Liver (tissue), 9 donors: ENCODE results near the gene AP2S1. TPM values are rescaled to one million over a fixed set of nuclear protein-coding genes. Genes with fewer than 3 reads are reported as not detected.
A peak's percentile ranks its signal among the peaks of the same experiment; 100 is the strongest.

Experiments
- DNase-seq: peaks from one replicate; pipeline ENCODE4 v3.0.0-alpha.2; 2017; ENCODE audit warnings: low spot score
- H3K27ac ChIP-seq, 2 donors: one replicate each; pipeline ENCODE4 v1.7.0; 2013; ENCODE audit warnings: inconsistent platforms in 2 of 2, low read length in 2 of 2, control low read depth in 1 of 2, low read depth in 1 of 2, mild to moderate bottlenecking in 1 of 2
- H3K27me3 ChIP-seq, 4 donors: one replicate each; pipeline versions ENCODE4 v1.6.1 to v1.7.0; 2013; ENCODE audit warnings: low read length in 3 of 4, inconsistent platforms in 1 of 4, mild to moderate bottlenecking in 1 of 4, moderate library complexity in 1 of 4; ENCODE audit not compliant: control insufficient read depth in 4 of 4, insufficient read depth in 4 of 4
- H3K36me3 ChIP-seq, 4 donors: one replicate each; pipeline versions ENCODE4 v1.6.1 to v1.7.0; 2013; ENCODE audit warnings: low read length in 3 of 4, mild to moderate bottlenecking in 3 of 4, low read depth in 1 of 4, moderate library complexity in 1 of 4; ENCODE audit not compliant: control insufficient read depth in 4 of 4, insufficient read depth in 3 of 4
- H3K4me1 ChIP-seq, 4 donors: one replicate each; pipeline versions ENCODE4 v1.6.1 to v1.7.0; 2013; ENCODE audit warnings: low read length in 3 of 4, mild to moderate bottlenecking in 3 of 4, moderate library complexity in 1 of 4; ENCODE audit not compliant: control insufficient read depth in 4 of 4, insufficient read depth in 4 of 4
- H3K4me3 ChIP-seq, 3 donors: one replicate each; pipeline versions ENCODE4 v1.6.1 to v1.7.0; 2013; ENCODE audit warnings: low read length in 3 of 3, control low read depth in 1 of 3, low read depth in 1 of 3, mild to moderate bottlenecking in 1 of 3
- H3K9ac ChIP-seq, 2 donors: one replicate each; pipeline ENCODE4 v1.7.0; 2013; ENCODE audit warnings: low read length in 2 of 2, mild to moderate bottlenecking in 2 of 2, moderate library complexity in 2 of 2, control low read depth in 1 of 2, low read depth in 1 of 2
- H3K9me3 ChIP-seq, 4 donors: one replicate each; pipeline versions ENCODE4 v1.6.1 to v1.7.0; 2013; ENCODE audit warnings: low read length in 3 of 4; ENCODE audit not compliant: control insufficient read depth in 4 of 4
- ATF3 ChIP-seq: IDR thresholded peaks from 2 replicates; pipeline ENCODE4 v1.6.1; 2016; ENCODE audit warnings: antibody characterized with exemption
- CTCF ChIP-seq: fragments of 150-350 bp; IDR thresholded peaks from 2 replicates; pipeline ENCODE4 v1.5.1; 2017; ENCODE audit warnings: improper control_type of control experiment, low read depth, low read length; ENCODE audit not compliant: missing input control
- EGR1 ChIP-seq, 2 donors: IDR thresholded peaks; 2 replicates each; pipeline ENCODE4 v1.6.1; 2016 to 2018; ENCODE audit warnings: antibody characterized with exemption in 2 of 2, low read depth in 2 of 2
- FOXA1 ChIP-seq: IDR thresholded peaks from 2 replicates; pipeline ENCODE4 v1.6.1; 2016; ENCODE audit warnings: antibody characterized with exemption
- FOXA2 ChIP-seq: IDR thresholded peaks from 2 replicates; pipeline ENCODE4 v1.6.1; 2016; ENCODE audit warnings: antibody characterized with exemption
- GABPA ChIP-seq, 2 donors: IDR thresholded peaks in 1 of 2; conservative IDR thresholded peaks in 1 of 2; 2 replicates each; pipeline ENCODE4 v1.6.1; 2016; ENCODE audit warnings: antibody characterized with exemption in 2 of 2, mild to moderate bottlenecking in 1 of 2, moderate library complexity in 1 of 2
- HNF4A ChIP-seq, 2 donors: conservative IDR thresholded peaks; 2 replicates each; pipeline ENCODE4 v1.6.1; 2016; ENCODE audit warnings: antibody characterized with exemption in 2 of 2, mild to moderate bottlenecking in 2 of 2
- HNF4G ChIP-seq: IDR thresholded peaks from 2 replicates; pipeline ENCODE4 v1.6.1; 2016; ENCODE audit warnings: antibody characterized with exemption
- JUND ChIP-seq, 2 donors: IDR thresholded peaks; 2 replicates each; pipeline ENCODE4 v1.6.1; 2016; ENCODE audit warnings: antibody characterized with exemption in 2 of 2
- MAX ChIP-seq: IDR thresholded peaks from 2 replicates; pipeline ENCODE4 v1.6.1; 2016; ENCODE audit warnings: antibody characterized with exemption
- NR2F2 ChIP-seq: IDR thresholded peaks from 2 replicates; pipeline ENCODE4 v1.6.1; 2016; ENCODE audit warnings: antibody characterized with exemption
- RAD21 ChIP-seq, 2 donors: IDR thresholded peaks; 2 replicates each; pipeline ENCODE4 v1.6.1; 2016; ENCODE audit warnings: antibody characterized with exemption in 2 of 2, mild to moderate bottlenecking in 2 of 2
- REST ChIP-seq: IDR thresholded peaks from 2 replicates; pipeline ENCODE4 v1.6.1; 2016; ENCODE audit warnings: antibody characterized with exemption, mild to moderate bottlenecking
- RXRA ChIP-seq, 2 donors: IDR thresholded peaks; 2 replicates each; pipeline ENCODE4 v1.6.1; 2017 to 2018; ENCODE audit warnings: antibody characterized with exemption in 2 of 2, mild to moderate bottlenecking in 1 of 2
- SP1 ChIP-seq: IDR thresholded peaks from 2 replicates; pipeline ENCODE4 v1.6.1; 2018; ENCODE audit warnings: antibody characterized with exemption, mild to moderate bottlenecking
- TAF1 ChIP-seq: conservative IDR thresholded peaks from 2 replicates; pipeline ENCODE4 v1.6.1; 2016; ENCODE audit warnings: antibody characterized with exemption, mild to moderate bottlenecking
- YY1 ChIP-seq: IDR thresholded peaks from 2 replicates; pipeline ENCODE4 v1.6.1; 2016; ENCODE audit warnings: antibody characterized with exemption, mild to moderate bottlenecking
- WGBS: extraction: QIAGEN DNeasy Blood & Tissue Kit; methylation state at CpG from one replicate; pipeline ENCODE4 v1.1.7; 2013; 5-methylcytosine and 5-hydroxymethylcytosine counted together
- polyA plus RNA-seq, 2 donors: library from polyadenylated mRNA; stranded (reverse) in 1 of 2; unstranded in 1 of 2; fragments of 200-250 nt in 1 of 2; fragments of >200 nt in 1 of 2; fragmentation: Nextera tagmentation in 1 of 2; extraction: Ambion mirVana in 1 of 2; gene quantifications; one replicate each; pipeline versions ENCODE4 v1.2.1 to v1.2.3, GENCODE V29; 2013 to 2015
- total RNA-seq, 2 donors: library from RNA; depleted of rRNA; stranded (reverse); fragments of >200 nt; gene quantifications; one replicate each; pipeline ENCODE4 v1.2.3, GENCODE V29; 2014
- TF ChIP-seq, protein P1 (sequence below): IDR thresholded peaks from 2 replicates; pipeline ENCODE4 v1.6.1; 2016; ENCODE audit warnings: antibody characterized with exemption
- donor health status: healthy.
- donor health status: healthy.
- donor health status: healthy.
- donor health status: healthy.
- donor health status: healthy.

AP2S1 gene
- total and polyA plus RNA-seq, 4 donors = 28.3 to 168 (median 79.0) TPM

DNA sequence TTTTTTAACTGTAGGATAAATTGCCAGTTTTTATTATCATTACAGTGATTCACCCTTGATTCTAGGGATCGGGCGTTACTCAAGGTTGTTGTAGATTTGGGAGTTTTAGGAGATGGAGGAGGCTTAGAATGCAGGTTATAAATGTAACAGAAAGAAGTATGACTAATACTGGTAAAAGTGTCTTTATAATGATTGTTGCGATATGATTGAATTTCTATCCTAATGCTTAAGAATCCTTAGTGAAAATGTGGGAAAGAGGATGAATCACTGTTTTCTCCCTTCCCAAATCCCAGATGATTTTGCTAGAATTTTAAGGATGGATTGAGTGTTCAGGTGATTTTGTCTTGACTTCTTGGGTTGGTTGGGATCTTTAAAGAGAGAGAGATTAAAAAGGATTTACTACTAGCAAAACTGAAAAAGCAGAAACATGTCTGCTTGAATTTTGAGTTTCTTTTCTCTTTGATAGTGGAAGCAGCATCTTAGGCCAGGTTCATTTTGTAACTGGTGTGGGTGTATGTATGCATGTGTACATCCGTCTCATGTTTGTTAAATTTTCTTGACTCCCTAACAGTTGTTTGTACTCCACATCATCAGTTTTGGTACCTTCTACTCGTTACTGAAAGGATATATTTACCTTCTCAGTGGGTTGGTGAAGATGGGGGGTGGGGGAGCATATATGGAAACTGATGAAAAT lies 36.0 kb upstream of the AP2S1 start:
- Histone ChIP-seq H3K27ac (no peak overlapping the region), H3K4me1 (peaks cover 0 to 50% (median 29%) of the 10 kb centered on the region in 4 donors), H3K9ac (peak overlapping the region in 1 of 2 donors; percentile 10), H3K9me3 (no peaks in the 10 kb centered on the region), H3K4me3 (no peak overlapping the region), H3K36me3 (peaks cover 0 to 1% (median 0%) of the 10 kb centered on the region in 4 donors), H3K27me3 (no peaks in the 10 kb centered on the region)
- TF ChIP-seq EGR1 (IDR thresholded peaks at IDR 0.05; ENCODE audit: low read depth in 2 of 2) (no peak), CTCF (no peak), GABPA (IDR thresholded peaks at IDR 0.05 in 1 of 2, conservative IDR thresholded peaks at IDR 0.05 in 1 of 2) (no peak), HNF4G (no peak), FOXA2 (no peak), HNF4A (conservative IDR thresholded peaks at IDR 0.05) (no peak), RXRA (IDR thresholded peaks at IDR 0.05) (no peak), RAD21 (IDR thresholded peaks at IDR 0.05) (no peak), JUND (IDR thresholded peaks at IDR 0.05) (no peak)
- TF ChIP-seq, protein P1, sequence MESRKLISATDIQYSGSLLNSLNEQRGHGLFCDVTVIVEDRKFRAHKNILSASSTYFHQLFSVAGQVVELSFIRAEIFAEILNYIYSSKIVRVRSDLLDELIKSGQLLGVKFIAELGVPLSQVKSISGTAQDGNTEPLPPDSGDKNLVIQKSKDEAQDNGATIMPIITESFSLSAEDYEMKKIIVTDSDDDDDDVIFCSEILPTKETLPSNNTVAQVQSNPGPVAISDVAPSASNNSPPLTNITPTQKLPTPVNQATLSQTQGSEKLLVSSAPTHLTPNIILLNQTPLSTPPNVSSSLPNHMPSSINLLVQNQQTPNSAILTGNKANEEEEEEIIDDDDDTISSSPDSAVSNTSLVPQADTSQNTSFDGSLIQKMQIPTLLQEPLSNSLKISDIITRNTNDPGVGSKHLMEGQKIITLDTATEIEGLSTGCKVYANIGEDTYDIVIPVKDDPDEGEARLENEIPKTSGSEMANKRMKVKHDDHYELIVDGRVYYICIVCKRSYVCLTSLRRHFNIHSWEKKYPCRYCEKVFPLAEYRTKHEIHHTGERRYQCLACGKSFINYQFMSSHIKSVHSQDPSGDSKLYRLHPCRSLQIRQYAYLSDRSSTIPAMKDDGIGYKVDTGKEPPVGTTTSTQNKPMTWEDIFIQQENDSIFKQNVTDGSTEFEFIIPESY = no peak
- 82% methylated on average over 5 of the region's 5 CpGs for WGBS
- no peak for DNase-seq

GRCh38 chr19:46885411-46885810 lies 34.8 kb upstream of the AP2S1 start:
- TF ChIP-seq YY1 = peak; percentile 30
- TF ChIP-seq RXRA (IDR thresholded peaks at IDR 0.05) = peak; percentile 70
- no peak for TF ChIP-seq TAF1
- no peak for TF ChIP-seq GABPA (IDR thresholded peaks at IDR 0.05 in 1 of 2, conservative IDR thresholded peaks at IDR 0.05 in 1 of 2)
- TF ChIP-seq EGR1 (IDR thresholded peaks at IDR 0.05; ENCODE audit: low read depth in 2 of 2) = no peak
- TF ChIP-seq ATF3 = no peak
- TF ChIP-seq CTCF = no peak
- TF ChIP-seq REST = no peak
- TF ChIP-seq FOXA1 = no peak
- no peak for TF ChIP-seq NR2F2
- peak; percentile 30 for TF ChIP-seq SP1
- peak; percentile 21 for TF ChIP-seq HNF4G
- TF ChIP-seq FOXA2 = no peak
- TF ChIP-seq HNF4A (conservative IDR thresholded peaks at IDR 0.05) = peak; percentile 74 to 76
- TF ChIP-seq JUND (IDR thresholded peaks at IDR 0.05) = no peak
- TF ChIP-seq, protein P1 = peak; percentile 27
- TF ChIP-seq MAX = no peak
- peak; percentile 16 to 39 for TF ChIP-seq RAD21 (IDR thresholded peaks at IDR 0.05)
- no peaks in the 10 kb centered on the region for H3K27me3 ChIP-seq
- peaks cover 0 to 40% (median 24%) of the 10 kb centered on the region in 4 donors for H3K4me1 ChIP-seq
- no peaks in the 10 kb centered on the region for H3K9me3 ChIP-seq
- no peak overlapping the region for H3K4me3 ChIP-seq
- no peak for DNase-seq
- peak overlapping the region in 1 of 2 donors; percentile 33 for H3K9ac ChIP-seq
- WGBS = 33% methylated on average over 2 of the region's 2 CpGs
- H3K36me3 ChIP-seq = peaks cover 0 to 1% (median 0%) of the 10 kb centered on the region in 4 donors
- peak overlapping the region; percentile 72 to 79 for H3K27ac ChIP-seq
